ENCODE data around the gene PRKAR2B.

DNA sequence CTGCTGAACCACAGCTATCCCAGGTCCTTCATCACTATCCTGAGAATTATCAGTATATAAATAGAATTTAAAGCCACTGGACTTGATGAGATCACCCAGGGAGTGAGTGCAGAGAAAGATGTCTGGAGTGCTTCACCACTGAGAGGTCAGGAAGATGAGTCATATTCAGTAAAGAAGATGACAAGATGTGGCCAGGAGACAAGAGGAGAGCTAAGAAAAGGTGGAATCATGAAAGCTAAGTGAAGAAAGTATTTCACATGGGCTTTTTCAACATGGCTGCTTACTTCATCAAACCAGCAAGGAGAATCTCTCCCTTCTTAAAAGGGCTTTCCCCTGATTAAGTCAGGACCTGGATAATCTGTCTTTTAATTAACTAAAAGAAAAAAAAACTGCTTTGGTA, 9.1 kb upstream of the PRKAR2B start:
- TF ChIP-seq, protein P1, sequence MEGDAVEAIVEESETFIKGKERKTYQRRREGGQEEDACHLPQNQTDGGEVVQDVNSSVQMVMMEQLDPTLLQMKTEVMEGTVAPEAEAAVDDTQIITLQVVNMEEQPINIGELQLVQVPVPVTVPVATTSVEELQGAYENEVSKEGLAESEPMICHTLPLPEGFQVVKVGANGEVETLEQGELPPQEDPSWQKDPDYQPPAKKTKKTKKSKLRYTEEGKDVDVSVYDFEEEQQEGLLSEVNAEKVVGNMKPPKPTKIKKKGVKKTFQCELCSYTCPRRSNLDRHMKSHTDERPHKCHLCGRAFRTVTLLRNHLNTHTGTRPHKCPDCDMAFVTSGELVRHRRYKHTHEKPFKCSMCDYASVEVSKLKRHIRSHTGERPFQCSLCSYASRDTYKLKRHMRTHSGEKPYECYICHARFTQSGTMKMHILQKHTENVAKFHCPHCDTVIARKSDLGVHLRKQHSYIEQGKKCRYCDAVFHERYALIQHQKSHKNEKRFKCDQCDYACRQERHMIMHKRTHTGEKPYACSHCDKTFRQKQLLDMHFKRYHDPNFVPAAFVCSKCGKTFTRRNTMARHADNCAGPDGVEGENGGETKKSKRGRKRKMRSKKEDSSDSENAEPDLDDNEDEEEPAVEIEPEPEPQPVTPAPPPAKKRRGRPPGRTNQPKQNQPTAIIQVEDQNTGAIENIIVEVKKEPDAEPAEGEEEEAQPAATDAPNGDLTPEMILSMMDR (conservative IDR thresholded peaks at IDR 0.05; ENCODE audit: low read length) = no peak
- no peak for TF ChIP-seq EZH2phosphoT487 (IDR thresholded peaks at IDR 0.05; ENCODE audit: borderline replicate concordance, low read depth, low read length)
